ENCODE measurements around the gene NDC80. TPM values are rescaled to one million over a fixed set of nuclear protein-coding genes. Genes with fewer than 3 reads are reported as not detected.

The NDC80 gene
- 2.7 and 2.8 TPM in 2 replicates for total RNA-seq

DNA sequence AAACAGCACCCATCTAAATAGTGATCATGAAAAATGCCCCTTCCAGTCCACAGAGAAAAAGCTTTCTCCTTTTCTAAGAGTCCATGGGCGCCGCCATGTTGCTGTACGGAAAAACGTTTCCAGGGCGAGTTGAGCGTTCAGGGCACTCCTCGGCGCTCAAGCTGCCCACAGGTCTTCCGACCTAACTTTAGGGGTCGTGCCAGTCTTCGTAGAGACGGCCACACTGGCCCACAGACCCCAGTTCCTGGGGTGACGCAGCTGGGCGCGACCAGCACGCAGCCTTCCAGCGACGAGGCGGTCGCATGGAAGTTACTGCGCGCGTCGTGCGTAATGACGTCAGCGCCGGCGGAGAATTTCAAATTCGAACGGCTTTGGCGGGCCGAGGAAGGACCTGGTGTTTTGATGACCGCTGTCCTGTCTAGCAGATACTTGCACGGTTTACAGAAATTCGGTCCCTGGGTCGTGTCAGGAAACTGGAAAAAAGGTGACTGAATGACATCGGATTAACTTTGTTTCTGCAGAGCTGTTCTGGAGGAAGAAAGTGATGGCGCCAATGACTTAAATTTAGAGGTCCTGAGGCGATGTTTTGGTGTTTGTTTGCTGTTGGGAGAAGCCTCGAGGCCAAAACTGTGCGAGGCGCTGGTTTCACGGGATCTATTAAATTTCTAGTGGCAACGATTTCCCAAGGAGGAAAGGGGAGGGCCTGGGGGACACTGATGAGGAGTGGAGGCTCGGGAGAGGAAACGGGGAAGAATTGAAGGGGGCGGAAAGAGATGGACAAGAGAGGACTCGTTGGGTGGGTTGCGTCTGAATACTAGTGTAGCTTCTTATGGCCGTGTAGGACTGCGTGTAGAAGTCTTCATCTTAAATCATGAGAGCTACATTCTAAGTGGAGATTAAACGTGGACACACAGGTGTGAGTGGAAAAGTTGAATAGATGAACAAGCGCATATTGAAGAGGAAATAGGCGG is at the start of gene NDC80, which contains the start of gene METTL4:
Gene NDC80, plus strand, starts transcription at position 358 of the 971 bp plus-strand sequence. CDS start 1,429 bp downstream, outside the sequence.
Gene METTL4, minus strand, starts transcription at position 306 of the 971 bp plus-strand sequence. CDS start 4,289 bp downstream, outside the sequence.

GRCh38 chr18:2655178-2655953 is 84.0 kb downstream of the NDC80 start, which contains the start of gene SMCHD1:
Gene SMCHD1 (plus strand): TSS chr18:2655726. CDS start chr18:2656076, 350 bp downstream.

Other genes starting within 250 kb of the NDC80 start
- gene METTL4, start 52 bp upstream of the NDC80 start, total RNA-seq, result 7.1 and 8.0 TPM in 2 replicates
- gene SMCHD1, start 84.2 kb downstream of the NDC80 start, total RNA-seq, result 79.2 and 97.0 TPM in 2 replicates

Data from smooth muscle cell of bladder (primary cell).